Measurements from ENCODE around the gene SLC2A4RG. TPM values are rescaled to one million over a fixed set of nuclear protein-coding genes. Genes with fewer than 3 reads are reported as not detected.

SLC2A4RG gene
- total RNA-seq, 1 donor from 2014 or later, result 65.6 TPM

DNA sequence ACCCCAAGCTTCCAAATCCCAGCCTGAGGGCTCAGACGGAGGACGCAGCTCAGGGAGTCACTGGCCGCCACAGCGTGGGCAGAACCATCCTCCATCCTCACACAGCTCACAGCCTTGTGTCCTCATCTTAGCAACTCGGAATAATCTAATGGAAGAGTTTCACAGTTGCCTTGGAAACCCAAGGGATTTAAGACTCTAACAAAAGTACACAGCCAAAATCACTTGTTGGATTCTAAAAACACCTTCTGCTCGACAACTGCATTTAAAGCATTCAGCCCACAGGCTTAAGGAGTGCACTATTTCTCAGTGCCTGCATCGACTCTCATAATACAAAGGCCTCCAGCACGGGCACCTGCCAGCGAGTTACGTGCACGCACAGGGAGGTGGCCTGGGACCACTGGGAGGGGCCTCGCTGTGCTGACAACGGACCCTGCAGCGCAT, 46.1 kb downstream of the SLC2A4RG start:
- Mint-ChIP-seq H3K9me3 (ENCODE audit: unreplicated experiment) (no peaks in the 10 kb centered on the region), H3K27me3 (ENCODE audit: low read depth, unreplicated experiment) (no peaks in the 10 kb centered on the region), H3K4me3 (ENCODE audit: unreplicated experiment) (no peak overlapping the region), H3K27ac (ENCODE audit: unreplicated experiment) (no peak overlapping the region), H3K36me3 (ENCODE audit: low read depth, unreplicated experiment) (peaks cover 6% of the 10 kb centered on the region), H3K4me1 (ENCODE audit: low read depth, unreplicated experiment) (no peaks in the 10 kb centered on the region)
- Histone ChIP-seq H3K27me3 (ENCODE audit: insufficient read depth, low read length) (no peaks in the 10 kb centered on the region), H3K4me1 (ENCODE audit: insufficient read depth, low read length) (no peaks in the 10 kb centered on the region), H3K27ac (ENCODE audit: low read depth, low read length) (no peak overlapping the region), H3K79me2 (ENCODE audit: insufficient read depth, low read length) (peaks cover 2% of the 10 kb centered on the region), H2AFZ (ENCODE audit: low read depth, low read length) (no peak overlapping the region), H4K20me1 (ENCODE audit: insufficient read depth, low read length) (peaks cover 12% of the 10 kb centered on the region), H3K4me2 (ENCODE audit: low read length) (no peak overlapping the region), H3K9ac (ENCODE audit: low read length) (no peak overlapping the region), H3K9me3 (ENCODE audit: insufficient read depth, low read depth, low read length) (no peaks in the 10 kb centered on the region), H3K4me3 (ENCODE audit: insufficient read depth, low read depth, low read length) (no peak overlapping the region), H3K36me3 (ENCODE audit: insufficient read depth, low read length) (peaks cover 2% of the 10 kb centered on the region)
- TF ChIP-seq, protein P1, sequence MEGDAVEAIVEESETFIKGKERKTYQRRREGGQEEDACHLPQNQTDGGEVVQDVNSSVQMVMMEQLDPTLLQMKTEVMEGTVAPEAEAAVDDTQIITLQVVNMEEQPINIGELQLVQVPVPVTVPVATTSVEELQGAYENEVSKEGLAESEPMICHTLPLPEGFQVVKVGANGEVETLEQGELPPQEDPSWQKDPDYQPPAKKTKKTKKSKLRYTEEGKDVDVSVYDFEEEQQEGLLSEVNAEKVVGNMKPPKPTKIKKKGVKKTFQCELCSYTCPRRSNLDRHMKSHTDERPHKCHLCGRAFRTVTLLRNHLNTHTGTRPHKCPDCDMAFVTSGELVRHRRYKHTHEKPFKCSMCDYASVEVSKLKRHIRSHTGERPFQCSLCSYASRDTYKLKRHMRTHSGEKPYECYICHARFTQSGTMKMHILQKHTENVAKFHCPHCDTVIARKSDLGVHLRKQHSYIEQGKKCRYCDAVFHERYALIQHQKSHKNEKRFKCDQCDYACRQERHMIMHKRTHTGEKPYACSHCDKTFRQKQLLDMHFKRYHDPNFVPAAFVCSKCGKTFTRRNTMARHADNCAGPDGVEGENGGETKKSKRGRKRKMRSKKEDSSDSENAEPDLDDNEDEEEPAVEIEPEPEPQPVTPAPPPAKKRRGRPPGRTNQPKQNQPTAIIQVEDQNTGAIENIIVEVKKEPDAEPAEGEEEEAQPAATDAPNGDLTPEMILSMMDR (IDR thresholded peaks at IDR 0.05; ENCODE audit: insufficient read depth, low read depth, low read length), result no peak
- TF ChIP-seq EZH2 (IDR thresholded peaks at IDR 0.05; ENCODE audit: insufficient read depth, low read length), result no peak
- no peak for DNase-seq (ENCODE audit: low read depth)
- FAIRE-seq, result no peak

DNA sequence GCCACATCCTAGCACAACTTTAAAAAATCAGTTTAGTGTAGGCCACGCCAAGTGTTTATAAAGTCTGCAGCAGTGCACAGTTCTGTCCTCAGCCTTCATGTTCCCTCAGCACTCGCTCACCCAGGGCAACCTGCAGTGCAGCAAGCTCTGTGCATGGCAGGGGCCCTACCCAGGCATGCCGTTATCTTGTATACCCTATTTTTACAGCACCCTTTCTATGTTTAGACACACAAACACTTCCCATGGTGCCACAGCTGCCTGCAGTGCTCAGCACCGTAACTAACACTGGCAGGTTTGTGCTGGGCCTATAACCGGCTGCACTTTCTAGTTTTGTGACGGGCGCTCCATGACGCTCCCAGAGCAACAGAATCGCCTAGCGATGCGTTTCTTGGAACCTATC, 47.7 kb downstream of the SLC2A4RG start:
- Histone ChIP-seq H3K4me2 (ENCODE audit: low read length) (no peak overlapping the region), H4K20me1 (ENCODE audit: insufficient read depth, low read length) (peaks cover 16% of the 10 kb centered on the region), H3K27ac (ENCODE audit: low read depth, low read length) (no peak overlapping the region), H3K79me2 (ENCODE audit: insufficient read depth, low read length) (peaks cover 6% of the 10 kb centered on the region), H3K9ac (ENCODE audit: low read length) (no peak overlapping the region), H3K9me3 (ENCODE audit: insufficient read depth, low read depth, low read length) (no peaks in the 10 kb centered on the region), H3K4me1 (ENCODE audit: insufficient read depth, low read length) (no peaks in the 10 kb centered on the region), H2AFZ (ENCODE audit: low read depth, low read length) (no peak overlapping the region), H3K4me3 (ENCODE audit: insufficient read depth, low read depth, low read length) (no peak overlapping the region), H3K36me3 (ENCODE audit: insufficient read depth, low read length) (peaks cover 2% of the 10 kb centered on the region), H3K27me3 (ENCODE audit: insufficient read depth, low read length) (no peaks in the 10 kb centered on the region)
- DNase-seq (ENCODE audit: low read depth) (no peak), FAIRE-seq (no peak)
- Mint-ChIP-seq H3K27ac (ENCODE audit: unreplicated experiment) (no peak overlapping the region), H3K27me3 (ENCODE audit: low read depth, unreplicated experiment) (no peaks in the 10 kb centered on the region), H3K4me3 (ENCODE audit: unreplicated experiment) (peak overlapping the region; percentile 57), H3K9me3 (ENCODE audit: unreplicated experiment) (no peaks in the 10 kb centered on the region), H3K4me1 (ENCODE audit: low read depth, unreplicated experiment) (no peaks in the 10 kb centered on the region), H3K36me3 (ENCODE audit: low read depth, unreplicated experiment) (peaks cover 6% of the 10 kb centered on the region)
- TF ChIP-seq, protein P1 (IDR thresholded peaks at IDR 0.05; ENCODE audit: insufficient read depth, low read depth, low read length), result no peak
- TF ChIP-seq EZH2 (IDR thresholded peaks at IDR 0.05; ENCODE audit: insufficient read depth, low read length), result no peak

DNA sequence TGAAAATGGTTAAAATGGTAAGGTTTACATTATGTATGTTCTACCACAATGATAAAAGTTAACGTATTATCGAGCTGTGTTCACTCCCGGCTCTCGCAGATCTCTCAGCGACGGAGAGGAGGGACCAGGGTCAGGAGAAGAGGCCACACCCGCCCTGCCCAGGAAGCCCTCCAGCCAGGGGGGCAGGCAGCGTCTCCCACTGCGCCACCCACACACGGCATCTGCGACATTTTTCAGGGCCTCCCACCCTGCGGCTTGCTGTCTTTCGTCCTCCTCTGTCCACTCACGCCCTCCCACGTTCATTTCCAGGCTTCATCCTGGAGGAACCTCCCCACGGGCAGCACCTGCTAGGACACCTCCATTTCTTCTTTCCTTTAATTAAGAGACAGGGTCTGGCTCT, 48.2 kb downstream of the SLC2A4RG start:
- Mint-ChIP-seq H3K4me1 (ENCODE audit: low read depth, unreplicated experiment) (no peaks in the 10 kb centered on the region), H3K27ac (ENCODE audit: unreplicated experiment) (no peak overlapping the region), H3K36me3 (ENCODE audit: low read depth, unreplicated experiment) (peaks cover 6% of the 10 kb centered on the region), H3K4me3 (ENCODE audit: unreplicated experiment) (peak overlapping the region; percentile 54), H3K27me3 (ENCODE audit: low read depth, unreplicated experiment) (no peaks in the 10 kb centered on the region), H3K9me3 (ENCODE audit: unreplicated experiment) (no peaks in the 10 kb centered on the region)
- Histone ChIP-seq H3K27me3 (ENCODE audit: insufficient read depth, low read length) (no peaks in the 10 kb centered on the region), H4K20me1 (ENCODE audit: insufficient read depth, low read length) (peaks cover 16% of the 10 kb centered on the region), H3K79me2 (ENCODE audit: insufficient read depth, low read length) (peaks cover 6% of the 10 kb centered on the region), H2AFZ (ENCODE audit: low read depth, low read length) (no peak overlapping the region), H3K4me2 (ENCODE audit: low read length) (no peak overlapping the region), H3K4me3 (ENCODE audit: insufficient read depth, low read depth, low read length) (no peak overlapping the region), H3K9ac (ENCODE audit: low read length) (no peak overlapping the region), H3K36me3 (ENCODE audit: insufficient read depth, low read length) (peaks cover 2% of the 10 kb centered on the region), H3K4me1 (ENCODE audit: insufficient read depth, low read length) (no peaks in the 10 kb centered on the region), H3K27ac (ENCODE audit: low read depth, low read length) (no peak overlapping the region), H3K9me3 (ENCODE audit: insufficient read depth, low read depth, low read length) (no peaks in the 10 kb centered on the region)
- FAIRE-seq (no peak), DNase-seq (ENCODE audit: low read depth) (no peak)
- TF ChIP-seq, protein P1 (IDR thresholded peaks at IDR 0.05; ENCODE audit: insufficient read depth, low read depth, low read length), result no peak
- no peak for TF ChIP-seq EZH2 (IDR thresholded peaks at IDR 0.05; ENCODE audit: insufficient read depth, low read length)
